ENCODE results near the gene KPNA3.
"Not testable (repeated sequence)": the region's sequence is repeated elsewhere in the genome, so short reads cannot be mapped to it uniquely, and the experiment has no call there.

The KPNA3 gene

GRCh38 chr13:49711218-49711863 lies 81.1 kb downstream of the KPNA3 start:
- H3K27ac ChIP-seq: no peak overlapping the region
- TF ChIP-seq CTCF (IDR thresholded peaks at IDR 0.05) (no peak), ZFX (IDR thresholded peaks at IDR 0.05; ENCODE audit: borderline replicate concordance) (no peak)

- not testable (repeated sequence) for H3K27ac ChIP-seq
These were observed 88.2 kb downstream of the KPNA3 start for GRCh38 chr13:49704264-49704663.

- no peak overlapping the region for H3K27ac ChIP-seq
- no peak for TF ChIP-seq ZFX (IDR thresholded peaks at IDR 0.05; ENCODE audit: borderline replicate concordance)
- TF ChIP-seq CTCF (IDR thresholded peaks at IDR 0.05): no peak
These were observed 91.0 kb downstream of the KPNA3 start for GRCh38 chr13:49701491-49701890.

GRCh38 chr13:49697468-49697867 lies 95.0 kb downstream of the KPNA3 start:
- no peak for TF ChIP-seq ZFX (IDR thresholded peaks at IDR 0.05; ENCODE audit: borderline replicate concordance)
- TF ChIP-seq CTCF (IDR thresholded peaks at IDR 0.05): no peak
- no peak overlapping the region for H3K27ac ChIP-seq

- TF ChIP-seq ZFX (IDR thresholded peaks at IDR 0.05; ENCODE audit: borderline replicate concordance) (no peak), CTCF (IDR thresholded peaks at IDR 0.05) (no peak)
- H3K27ac ChIP-seq: no peak overlapping the region
These were observed 98.0 kb downstream of the KPNA3 start for GRCh38 chr13:49694446-49694845.

GRCh38 chr13:49693877-49694276 lies 98.6 kb downstream of the KPNA3 start:
- TF ChIP-seq CTCF (IDR thresholded peaks at IDR 0.05) (no peak), ZFX (IDR thresholded peaks at IDR 0.05; ENCODE audit: borderline replicate concordance) (no peak)
- no peak overlapping the region for H3K27ac ChIP-seq

- H3K27ac ChIP-seq: no peak overlapping the region
These were observed 99.2 kb downstream of the KPNA3 start for GRCh38 chr13:49693191-49693733.

More at GRCh38 chr13:49693191-49693733, 99.2 kb downstream of the KPNA3 start:
- no peak for TF ChIP-seq ZFX (IDR thresholded peaks at IDR 0.05; ENCODE audit: borderline replicate concordance)
- TF ChIP-seq CTCF (IDR thresholded peaks at IDR 0.05): no peak

Data from 22Rv1 (cell line).